Measurements from ENCODE around the gene NDUFB11. TPM values are rescaled to one million over a fixed set of nuclear protein-coding genes. Genes with fewer than 3 reads are reported as not detected.
A peak's percentile ranks its signal among the peaks of the same experiment; 100 is the strongest.

Gene NDUFB11
- total RNA-seq, 2 donors from 2014 or later = 24.0 to 35.3 TPM

DNA sequence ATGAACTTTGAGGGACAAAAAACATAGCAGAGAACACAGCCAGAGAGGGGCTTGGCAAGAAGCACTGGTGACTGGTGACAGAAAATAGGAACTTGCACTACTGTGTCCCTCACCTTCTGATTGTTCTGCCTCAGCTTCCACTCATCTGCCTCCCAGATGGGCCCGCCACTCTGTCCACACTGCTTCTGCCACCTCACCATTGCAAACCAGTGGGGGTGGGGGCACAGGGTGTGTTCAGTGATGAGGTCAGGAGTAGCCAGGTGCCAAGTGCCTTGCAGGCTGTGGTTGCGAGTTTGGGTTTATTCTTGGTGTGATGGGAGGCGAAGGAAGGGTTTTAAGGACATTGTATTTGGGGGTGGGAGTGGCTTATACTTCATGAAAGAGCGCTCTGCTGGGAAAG lies 40.0 kb upstream of the NDUFB11 start:
- Histone ChIP-seq H3K4me1 (ENCODE audit: control insufficient read depth in 1 of 2, low read depth in 2 of 2) (no peaks in the 10 kb centered on the region), H3K27me3 (replicated peaks; ENCODE audit: insufficient read depth) (no peaks in the 10 kb centered on the region), H3K4me3 (no peak overlapping the region), H3K9me3 (no peaks in the 10 kb centered on the region), H3K36me3 (peaks cover 27% of the 10 kb centered on the region), H3K27ac (no peak overlapping the region)
- TF ChIP-seq, protein P1, sequence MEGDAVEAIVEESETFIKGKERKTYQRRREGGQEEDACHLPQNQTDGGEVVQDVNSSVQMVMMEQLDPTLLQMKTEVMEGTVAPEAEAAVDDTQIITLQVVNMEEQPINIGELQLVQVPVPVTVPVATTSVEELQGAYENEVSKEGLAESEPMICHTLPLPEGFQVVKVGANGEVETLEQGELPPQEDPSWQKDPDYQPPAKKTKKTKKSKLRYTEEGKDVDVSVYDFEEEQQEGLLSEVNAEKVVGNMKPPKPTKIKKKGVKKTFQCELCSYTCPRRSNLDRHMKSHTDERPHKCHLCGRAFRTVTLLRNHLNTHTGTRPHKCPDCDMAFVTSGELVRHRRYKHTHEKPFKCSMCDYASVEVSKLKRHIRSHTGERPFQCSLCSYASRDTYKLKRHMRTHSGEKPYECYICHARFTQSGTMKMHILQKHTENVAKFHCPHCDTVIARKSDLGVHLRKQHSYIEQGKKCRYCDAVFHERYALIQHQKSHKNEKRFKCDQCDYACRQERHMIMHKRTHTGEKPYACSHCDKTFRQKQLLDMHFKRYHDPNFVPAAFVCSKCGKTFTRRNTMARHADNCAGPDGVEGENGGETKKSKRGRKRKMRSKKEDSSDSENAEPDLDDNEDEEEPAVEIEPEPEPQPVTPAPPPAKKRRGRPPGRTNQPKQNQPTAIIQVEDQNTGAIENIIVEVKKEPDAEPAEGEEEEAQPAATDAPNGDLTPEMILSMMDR (IDR thresholded peaks at IDR 0.05) = no peak
- no peak for DNase-seq (ENCODE audit: low spot score)
- ATAC-seq (ENCODE audit: insufficient number of reproducible peaks, low FRiP score, low read depth) = no peak

DNA sequence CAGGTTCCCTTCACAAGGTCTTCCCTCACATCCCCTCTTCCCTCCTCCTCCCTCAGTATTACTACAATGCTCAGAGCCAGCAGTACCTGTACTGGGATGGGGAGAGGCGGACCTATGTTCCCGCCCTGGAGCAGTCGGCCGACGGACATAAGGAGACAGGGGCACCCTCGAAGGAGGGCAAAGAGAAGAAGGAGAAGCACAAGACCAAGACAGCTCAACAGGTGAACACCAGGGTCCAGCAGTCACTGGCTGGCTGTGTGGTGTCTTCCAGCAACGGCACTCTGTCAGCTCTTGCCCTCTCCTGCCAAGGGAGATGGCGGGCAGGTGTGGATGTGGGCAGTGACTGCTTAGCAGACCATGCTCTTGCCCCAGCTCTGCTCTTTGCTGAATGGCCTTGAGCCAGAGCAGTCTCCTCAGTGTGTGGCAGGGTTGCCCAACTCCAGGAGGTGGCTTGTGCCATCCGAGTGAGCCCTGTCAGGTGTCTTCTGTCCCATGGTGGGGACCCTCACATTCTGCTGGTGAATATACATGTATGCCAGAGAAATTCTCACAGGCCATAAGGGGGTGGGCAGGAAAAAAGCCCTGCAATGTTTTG lies 37.7 kb upstream of the NDUFB11 start:
- H3K27ac ChIP-seq = no peak overlapping the region
- H3K4me1 ChIP-seq (ENCODE audit: control insufficient read depth in 1 of 2, low read depth in 2 of 2) = no peaks in the 10 kb centered on the region
- H3K36me3 ChIP-seq = peaks cover 35% of the 10 kb centered on the region
- no peaks in the 10 kb centered on the region for H3K9me3 ChIP-seq
- DNase-seq (ENCODE audit: low spot score) = no peak
- TF ChIP-seq, protein P1 (IDR thresholded peaks at IDR 0.05) = no peak
- H3K4me3 ChIP-seq = no peak overlapping the region
- H3K27me3 ChIP-seq (replicated peaks; ENCODE audit: insufficient read depth) = no peaks in the 10 kb centered on the region
- no peak for ATAC-seq (ENCODE audit: insufficient number of reproducible peaks, low FRiP score, low read depth)

DNA sequence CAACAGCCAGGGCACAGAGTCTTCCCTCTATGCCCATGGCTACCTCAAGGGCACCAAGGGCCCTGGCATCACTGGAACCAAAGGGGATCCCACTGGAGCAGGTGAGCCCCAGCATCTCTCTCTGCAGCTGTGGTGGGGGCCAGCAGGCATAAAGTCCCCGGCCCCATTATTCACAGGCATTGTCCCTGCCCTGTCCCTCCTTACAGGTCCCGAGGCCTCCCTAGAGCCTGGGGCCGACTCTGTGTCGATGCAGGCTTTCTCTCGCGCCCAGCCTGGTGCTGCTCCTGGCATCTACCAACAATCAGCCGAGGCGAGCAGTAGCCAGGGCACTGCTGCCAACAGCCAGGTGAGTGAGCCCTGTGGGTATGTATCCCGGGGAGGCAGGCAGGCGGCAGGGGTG lies 36.8 kb upstream of the NDUFB11 start:
- ATAC-seq (ENCODE audit: insufficient number of reproducible peaks, low FRiP score, low read depth) = no peak
- H3K9me3 ChIP-seq = no peaks in the 10 kb centered on the region
- no peak overlapping the region for H3K27ac ChIP-seq
- DNase-seq (ENCODE audit: low spot score) = no peak
- no peaks in the 10 kb centered on the region for H3K4me1 ChIP-seq (ENCODE audit: control insufficient read depth in 1 of 2, low read depth in 2 of 2)
- peaks cover 43% of the 10 kb centered on the region for H3K36me3 ChIP-seq
- H3K27me3 ChIP-seq (replicated peaks; ENCODE audit: insufficient read depth) = no peaks in the 10 kb centered on the region
- TF ChIP-seq, protein P1 (IDR thresholded peaks at IDR 0.05) = no peak
- H3K4me3 ChIP-seq = no peak overlapping the region

DNA sequence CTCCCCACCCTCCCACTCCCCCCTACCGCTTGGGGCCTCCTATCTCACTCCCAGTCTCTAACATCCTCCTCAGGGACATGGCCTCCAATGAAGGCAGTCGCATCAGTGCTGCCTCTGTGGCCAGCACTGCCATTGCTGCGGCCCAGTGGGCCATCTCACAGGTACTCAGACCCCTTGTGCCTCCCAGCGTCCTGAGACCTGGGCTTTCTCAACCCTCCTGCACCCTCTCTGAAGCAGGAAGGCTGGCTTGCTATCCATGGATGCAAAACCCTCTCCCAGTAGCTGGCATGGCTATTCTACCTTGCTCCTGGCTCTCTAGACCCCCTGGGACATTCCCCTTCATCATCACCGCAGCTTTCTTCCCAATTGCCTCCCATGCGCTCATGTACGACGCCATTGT lies 35.8 kb upstream of the NDUFB11 start:
- Histone ChIP-seq H3K27ac (no peak overlapping the region), H3K36me3 (peaks cover 43% of the 10 kb centered on the region), H3K9me3 (no peaks in the 10 kb centered on the region), H3K27me3 (replicated peaks; ENCODE audit: insufficient read depth) (no peaks in the 10 kb centered on the region), H3K4me1 (ENCODE audit: control insufficient read depth in 1 of 2, low read depth in 2 of 2) (no peaks in the 10 kb centered on the region), H3K4me3 (no peak overlapping the region)
- TF ChIP-seq, protein P1 (IDR thresholded peaks at IDR 0.05) = no peak
- no peak for ATAC-seq (ENCODE audit: insufficient number of reproducible peaks, low FRiP score, low read depth)
- no peak for DNase-seq (ENCODE audit: low spot score)

DNA sequence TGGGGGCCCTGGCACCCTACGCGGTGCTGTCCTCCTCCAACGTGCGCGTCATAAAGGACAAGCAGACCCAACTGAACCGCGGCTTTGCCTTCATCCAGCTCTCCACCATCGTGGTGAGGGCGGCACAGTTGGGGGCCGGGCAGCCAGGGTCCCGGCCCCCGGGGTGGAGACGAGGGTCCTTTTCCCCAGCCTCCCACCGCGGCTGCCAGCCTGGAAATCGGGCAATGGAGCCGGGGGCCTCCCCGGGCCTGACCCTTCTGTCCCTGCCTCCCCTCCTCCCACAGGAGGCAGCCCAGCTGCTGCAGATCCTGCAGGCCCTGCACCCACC lies 35.4 kb upstream of the NDUFB11 start:
- Histone ChIP-seq H3K27ac (peak overlapping the region in 1 of 2 donors; percentile 44), H3K4me1 (ENCODE audit: control insufficient read depth in 1 of 2, low read depth in 2 of 2) (no peaks in the 10 kb centered on the region), H3K4me3 (no peak overlapping the region), H3K27me3 (replicated peaks; ENCODE audit: insufficient read depth) (no peaks in the 10 kb centered on the region), H3K36me3 (peaks cover 41% of the 10 kb centered on the region), H3K9me3 (no peaks in the 10 kb centered on the region)
- TF ChIP-seq, protein P1 (IDR thresholded peaks at IDR 0.05) = no peak
- no peak for DNase-seq (ENCODE audit: low spot score)
- ATAC-seq (ENCODE audit: insufficient number of reproducible peaks, low FRiP score, low read depth) = no peak
